HG03280 (cell line): Measurements from ENCODE around the gene OLFML3.
"Not testable (repeated sequence)": the region's sequence is repeated elsewhere in the genome, so short reads cannot be mapped to it uniquely, and the experiment has no call there.

ENCODE experiments used
- ATAC-seq: cut with Tn5 transposase; IDR thresholded peaks from one replicate; pipeline ENCODE4 v1.9.1; 2021; ENCODE audit warnings: mild to moderate bottlenecking, moderate library complexity; ENCODE audit not compliant: unreplicated experiment

The OLFML3 gene

GRCh38 chr1:113990961-113991360 lies 11.7 kb downstream of the OLFML3 start:
- ATAC-seq = no peak

- no peak for ATAC-seq
Observed at GRCh38 chr1:113991467-113991997, 12.3 kb downstream of the OLFML3 start.

GRCh38 chr1:113993072-113993471 lies 13.8 kb downstream of the OLFML3 start:
- no peak for ATAC-seq

- ATAC-seq = no peak
Observed at GRCh38 chr1:113993766-113994165, 14.5 kb downstream of the OLFML3 start.

GRCh38 chr1:113995382-113995781 lies 16.1 kb downstream of the OLFML3 start:
- no peak for ATAC-seq

GRCh38 chr1:113998361-113998760 lies 19.1 kb downstream of the OLFML3 start:
- no peak for ATAC-seq

- no peak for ATAC-seq
Observed at GRCh38 chr1:113999233-113999632, 20.0 kb downstream of the OLFML3 start.

- no peak for ATAC-seq
Observed at GRCh38 chr1:113999799-114000198, 20.5 kb downstream of the OLFML3 start.

GRCh38 chr1:114000406-114000805 lies 21.1 kb downstream of the OLFML3 start:
- no peak for ATAC-seq

GRCh38 chr1:114002492-114003239 lies 23.4 kb downstream of the OLFML3 start:
- no peak for ATAC-seq

GRCh38 chr1:114003431-114003830 lies 24.2 kb downstream of the OLFML3 start:
- no peak for ATAC-seq

- ATAC-seq = not testable (repeated sequence)
Observed at GRCh38 chr1:114006825-114007224, 27.6 kb downstream of the OLFML3 start.

GRCh38 chr1:114008480-114008941 lies 29.2 kb downstream of the OLFML3 start:
- no peak for ATAC-seq

- ATAC-seq = no peak
Observed at GRCh38 chr1:114008993-114009392, 29.7 kb downstream of the OLFML3 start.

- no peak for ATAC-seq
Observed at GRCh38 chr1:114009393-114009792, 30.1 kb downstream of the OLFML3 start.

GRCh38 chr1:114010433-114011184 lies 31.3 kb downstream of the OLFML3 start:
- no peak for ATAC-seq

GRCh38 chr1:114011796-114012195 lies 32.5 kb downstream of the OLFML3 start:
- no peak for ATAC-seq

- no peak for ATAC-seq
Observed at GRCh38 chr1:114015075-114015474, 35.8 kb downstream of the OLFML3 start.

GRCh38 chr1:114019724-114020123 lies 40.5 kb downstream of the OLFML3 start:
- ATAC-seq = not testable (repeated sequence)

- ATAC-seq = no peak
Observed at GRCh38 chr1:114021665-114022099, 42.4 kb downstream of the OLFML3 start.

- no peak for ATAC-seq
Observed at GRCh38 chr1:114022877-114023276, 43.6 kb downstream of the OLFML3 start.

- ATAC-seq = no peak
Observed at GRCh38 chr1:114023377-114023776, 44.1 kb downstream of the OLFML3 start.
